ENCODE measurements around the gene YJU2. TPM values are rescaled to one million over a fixed set of nuclear protein-coding genes. Genes with fewer than 3 reads are reported as not detected.
"Not testable (repeated sequence)": the region's sequence is repeated elsewhere in the genome, so short reads cannot be mapped to it uniquely, and the experiment has no call there.

Gene YJU2
- total RNA-seq, 1 donor from 2014 or later: 23.7 TPM

DNA sequence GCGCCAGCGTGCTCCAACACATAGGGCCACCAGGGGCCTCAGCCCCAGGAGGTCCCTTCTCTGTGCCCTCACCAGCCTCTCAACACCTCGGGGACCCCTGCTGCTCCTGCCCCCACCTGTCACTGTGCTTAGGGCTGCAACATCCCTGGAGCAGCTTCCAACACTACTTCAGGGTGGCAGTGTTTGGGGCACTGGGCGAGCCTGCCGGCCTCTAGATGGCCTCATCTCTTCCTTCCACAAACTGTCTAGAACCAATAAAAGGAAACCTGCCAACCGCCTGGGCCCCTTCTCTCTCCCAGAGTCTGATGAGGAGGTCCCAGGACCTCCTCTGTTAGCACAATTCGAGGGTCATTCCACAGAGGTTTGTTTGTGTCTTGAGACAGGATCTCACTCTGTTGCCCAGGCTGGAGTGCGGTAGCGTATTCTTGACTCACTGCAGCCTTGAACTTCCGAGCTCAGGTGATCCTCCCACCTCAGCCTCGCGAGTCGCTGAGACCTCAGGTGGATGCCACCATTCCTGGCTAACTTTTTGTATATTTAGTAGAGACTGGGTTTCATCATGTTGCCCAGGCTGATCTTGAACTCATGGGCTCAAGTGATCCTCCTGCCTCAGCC is 22.0 kb downstream of the YJU2 start:
- DNase-seq: no peak

DNA sequence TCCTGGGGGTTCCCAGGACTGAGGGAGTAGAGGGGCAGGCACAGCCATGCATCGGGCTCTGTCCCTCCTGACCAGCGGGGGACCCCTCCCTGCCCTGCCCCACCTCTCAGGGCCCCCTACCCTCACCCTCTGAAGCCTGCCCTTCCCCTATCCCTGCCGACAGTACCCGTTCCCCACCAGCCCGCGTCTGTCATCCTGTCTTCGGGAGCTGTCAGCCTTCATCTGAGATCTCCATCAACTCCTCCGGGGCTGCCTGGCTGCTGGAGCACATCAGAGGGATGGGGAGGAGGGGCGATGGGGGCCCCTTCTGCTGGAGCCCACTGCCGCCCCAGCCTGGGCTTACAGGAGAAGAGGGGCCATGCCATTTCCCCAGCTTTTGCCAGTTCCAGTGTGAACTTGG is 26.0 kb downstream of the YJU2 start:
- no peak for DNase-seq

GRCh38 chr19:4274321-4274686 is 27.4 kb downstream of the YJU2 start:
- DNase-seq: not testable (repeated sequence)

- DNase-seq: no peak
Observed at GRCh38 chr19:4277191-4277696, 30.4 kb downstream of the YJU2 start.

DNA sequence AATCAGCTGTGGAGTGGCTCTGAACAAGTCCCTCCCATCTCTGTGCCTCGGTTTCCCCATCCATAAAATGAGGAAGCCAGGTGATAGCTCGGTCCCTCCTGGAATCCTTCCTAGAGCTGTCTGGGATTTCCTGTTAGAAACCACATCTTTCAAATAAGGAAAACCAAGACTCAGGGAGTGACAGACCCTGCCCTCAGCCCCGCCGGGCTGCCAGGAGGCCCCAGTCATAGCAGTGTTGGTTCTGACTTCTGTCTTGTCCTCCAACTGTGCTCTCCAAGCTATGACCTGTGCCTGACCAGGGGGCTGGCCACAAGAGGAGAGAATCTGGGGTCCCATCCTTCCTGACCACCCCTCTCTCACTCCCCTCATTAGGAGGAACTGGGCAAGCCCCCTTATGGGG is 31.1 kb downstream of the YJU2 start:
- DNase-seq: no peak

DNA sequence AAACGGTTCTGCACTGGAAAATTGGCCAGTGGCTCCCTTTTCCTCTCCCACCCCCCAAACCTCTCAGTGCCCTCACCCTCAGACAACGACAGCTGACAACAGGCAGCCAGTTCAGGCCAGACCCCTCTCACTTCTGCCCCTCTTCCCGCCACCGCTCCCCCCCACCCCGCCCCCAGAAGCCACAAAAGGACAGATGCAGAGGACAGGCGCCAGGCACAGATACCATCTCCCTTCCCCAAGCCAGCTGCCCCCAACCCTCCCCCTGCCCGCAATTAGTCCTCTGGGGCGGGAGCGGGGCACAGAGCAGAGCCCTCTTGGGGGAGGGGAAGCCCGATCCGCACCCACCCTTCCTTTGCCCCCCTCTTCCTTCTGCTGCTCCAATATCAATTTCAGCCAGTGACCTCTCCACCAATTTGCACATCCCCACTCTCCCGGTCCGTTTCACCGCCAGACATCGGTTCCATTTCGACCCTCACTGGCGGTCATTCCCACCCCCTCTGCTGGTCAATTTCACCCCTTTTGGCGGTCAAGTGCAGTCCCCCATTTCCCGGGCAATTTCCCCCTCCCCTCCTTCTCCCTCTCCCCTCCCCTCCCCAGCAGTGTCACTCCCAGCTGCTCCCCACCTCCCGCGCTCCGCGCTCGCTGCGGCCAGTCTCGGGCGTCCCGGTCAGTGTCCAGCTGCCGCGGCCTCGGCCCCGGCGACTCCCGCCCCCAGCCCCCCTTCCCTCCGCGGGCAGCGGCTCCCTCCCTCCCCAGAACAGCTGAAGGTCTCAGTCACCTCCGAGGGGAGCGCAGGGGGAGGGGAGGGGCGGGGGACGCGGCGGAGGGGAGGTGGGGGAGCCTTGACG is 31.8 kb downstream of the YJU2 start, which contains the start of gene SHD:
Gene SHD, plus strand, starts transcription at position 848 of the 848 bp plus-strand sequence. CDS start 798 bp downstream, outside the sequence.
- no peak for DNase-seq

DNA sequence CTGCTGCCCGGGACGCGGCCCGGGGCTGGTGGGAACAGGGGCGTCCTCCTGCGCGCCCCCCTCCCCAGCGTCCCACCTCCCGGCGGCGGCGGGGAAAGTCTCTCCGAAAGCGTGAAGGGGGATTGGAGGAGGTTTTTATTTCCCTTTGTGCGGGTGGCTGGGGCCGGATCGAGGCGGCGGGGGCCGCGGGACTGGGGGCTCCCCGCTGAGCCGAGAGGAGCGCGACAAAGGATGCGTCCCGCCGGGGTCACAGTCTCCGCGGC is 32.3 kb downstream of the YJU2 start:
- DNase-seq: no peak

DNA sequence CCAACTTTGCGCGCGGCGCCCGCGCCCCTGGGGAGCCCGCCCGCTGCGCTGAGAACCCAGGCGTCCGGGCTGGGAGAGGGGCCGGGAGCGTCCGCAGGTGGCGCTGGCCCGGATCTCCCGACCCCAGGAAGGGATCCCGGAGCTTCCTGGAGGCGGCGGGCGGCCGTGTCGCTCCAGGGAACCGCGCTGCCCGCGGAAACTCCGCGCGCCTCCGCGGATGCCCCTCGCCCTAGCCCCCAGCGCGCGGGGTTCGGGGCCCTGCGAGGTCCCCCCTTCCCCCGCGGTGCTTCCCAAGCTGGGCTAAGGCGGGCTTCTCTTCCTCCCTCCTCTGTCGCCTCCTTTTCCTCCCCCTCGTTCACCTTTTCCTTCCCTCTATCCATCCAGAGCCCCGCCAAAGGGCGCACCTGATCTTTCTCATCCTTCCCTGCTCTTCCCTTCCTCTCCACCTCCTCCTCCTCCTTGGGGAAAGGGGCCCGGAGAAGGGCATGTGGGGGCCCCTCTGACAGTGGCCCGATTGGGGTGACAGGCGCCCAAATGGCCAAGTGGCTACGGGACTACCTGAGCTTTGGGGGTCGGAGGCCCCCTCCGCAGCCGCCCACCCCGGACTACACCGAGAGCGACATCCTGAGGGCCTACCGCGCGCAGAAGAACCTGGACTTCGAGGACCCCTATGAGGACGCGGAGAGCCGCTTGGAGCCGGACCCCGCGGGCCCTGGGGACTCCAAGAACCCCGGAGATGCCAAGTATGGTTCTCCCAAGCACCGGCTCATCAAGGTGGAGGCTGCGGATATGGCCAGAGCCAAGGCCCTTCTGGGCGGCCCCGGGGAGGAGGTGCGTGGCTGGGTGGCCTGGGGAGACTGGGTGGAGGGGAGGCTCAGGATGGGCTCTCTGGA is 32.9 kb downstream of the YJU2 start:
- DNase-seq: no peak

DNA sequence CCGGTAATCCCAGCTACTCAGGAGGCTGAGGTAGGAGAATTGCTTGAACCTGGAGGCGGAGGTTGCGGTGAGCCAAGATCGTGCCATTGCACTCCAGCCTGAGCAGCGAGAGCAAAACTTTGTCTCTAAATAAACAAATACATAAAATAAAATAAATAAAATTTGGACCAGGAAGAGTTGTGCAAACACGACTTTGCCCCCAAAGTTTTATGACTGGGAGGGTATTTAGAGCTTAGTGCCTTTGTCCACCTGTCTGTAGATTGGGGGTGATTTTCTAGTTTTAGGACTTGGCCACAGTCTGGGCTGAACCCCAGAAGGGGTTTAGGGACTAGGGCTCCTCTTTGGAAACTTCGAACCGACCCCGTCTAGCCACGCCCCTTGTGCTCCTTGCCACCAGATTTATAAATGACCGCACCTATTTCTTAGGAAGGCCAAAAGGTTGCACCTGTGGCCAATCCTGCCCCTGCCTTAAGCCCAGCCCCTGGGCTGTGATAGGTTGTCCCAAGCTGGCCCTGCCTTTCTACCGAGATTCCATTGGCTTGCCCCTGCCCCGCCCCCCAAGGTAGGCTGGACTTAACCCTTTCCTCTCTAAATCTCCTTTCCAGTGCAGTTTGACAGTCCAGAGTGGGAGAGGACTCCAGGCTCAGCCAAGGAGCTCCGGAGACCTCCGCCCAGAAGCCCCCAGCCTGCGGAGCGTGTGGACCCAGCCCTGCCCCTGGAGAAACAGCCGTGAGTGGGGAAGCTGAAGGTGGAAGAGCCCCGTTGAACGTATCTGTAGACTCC is 37.5 kb downstream of the YJU2 start:
- peak; percentile 28 for DNase-seq

GRCh38 chr19:4284974-4285373 is 38.1 kb downstream of the YJU2 start:
- DNase-seq: no peak

GRCh38 chr19:4286141-4286540 is 39.3 kb downstream of the YJU2 start:
- not testable (repeated sequence) for DNase-seq

- no peak for DNase-seq
Observed at GRCh38 chr19:4288091-4288777, 41.4 kb downstream of the YJU2 start.

DNA sequence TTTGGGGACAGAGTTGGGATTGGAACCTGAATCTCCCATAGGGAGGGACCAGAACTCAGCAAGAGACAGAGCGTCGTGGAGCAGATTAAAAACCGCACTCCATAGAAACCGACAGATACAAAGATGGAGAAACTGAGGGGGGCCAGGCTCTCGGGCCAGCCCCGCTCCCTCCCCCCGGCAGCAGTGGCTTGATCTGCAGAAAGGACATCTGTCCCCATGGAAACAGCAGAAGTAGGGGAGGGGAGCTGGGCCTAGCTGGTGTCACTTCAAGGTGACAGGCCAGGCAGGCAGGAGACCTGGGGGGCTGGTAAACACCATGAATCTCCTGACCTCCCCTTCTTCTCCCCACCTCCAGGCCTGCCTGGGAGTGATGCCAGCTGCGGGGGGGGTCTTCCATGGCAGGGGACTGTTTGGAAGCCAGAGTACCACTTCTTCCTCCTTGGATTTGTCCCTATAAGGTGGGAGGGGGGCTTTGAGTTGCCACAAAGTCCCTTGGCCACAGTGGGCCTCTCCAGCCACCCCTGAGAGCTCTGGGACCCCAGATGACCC is 44.4 kb downstream of the YJU2 start:
- no peak for DNase-seq

- no peak for DNase-seq
Observed at GRCh38 chr19:4292515-4292914, 45.6 kb downstream of the YJU2 start.

GRCh38 chr19:4294389-4294788 is 47.5 kb downstream of the YJU2 start:
- no peak for DNase-seq

- DNase-seq: no peak
Observed at GRCh38 chr19:4295972-4296771, 49.3 kb downstream of the YJU2 start.

DNA sequence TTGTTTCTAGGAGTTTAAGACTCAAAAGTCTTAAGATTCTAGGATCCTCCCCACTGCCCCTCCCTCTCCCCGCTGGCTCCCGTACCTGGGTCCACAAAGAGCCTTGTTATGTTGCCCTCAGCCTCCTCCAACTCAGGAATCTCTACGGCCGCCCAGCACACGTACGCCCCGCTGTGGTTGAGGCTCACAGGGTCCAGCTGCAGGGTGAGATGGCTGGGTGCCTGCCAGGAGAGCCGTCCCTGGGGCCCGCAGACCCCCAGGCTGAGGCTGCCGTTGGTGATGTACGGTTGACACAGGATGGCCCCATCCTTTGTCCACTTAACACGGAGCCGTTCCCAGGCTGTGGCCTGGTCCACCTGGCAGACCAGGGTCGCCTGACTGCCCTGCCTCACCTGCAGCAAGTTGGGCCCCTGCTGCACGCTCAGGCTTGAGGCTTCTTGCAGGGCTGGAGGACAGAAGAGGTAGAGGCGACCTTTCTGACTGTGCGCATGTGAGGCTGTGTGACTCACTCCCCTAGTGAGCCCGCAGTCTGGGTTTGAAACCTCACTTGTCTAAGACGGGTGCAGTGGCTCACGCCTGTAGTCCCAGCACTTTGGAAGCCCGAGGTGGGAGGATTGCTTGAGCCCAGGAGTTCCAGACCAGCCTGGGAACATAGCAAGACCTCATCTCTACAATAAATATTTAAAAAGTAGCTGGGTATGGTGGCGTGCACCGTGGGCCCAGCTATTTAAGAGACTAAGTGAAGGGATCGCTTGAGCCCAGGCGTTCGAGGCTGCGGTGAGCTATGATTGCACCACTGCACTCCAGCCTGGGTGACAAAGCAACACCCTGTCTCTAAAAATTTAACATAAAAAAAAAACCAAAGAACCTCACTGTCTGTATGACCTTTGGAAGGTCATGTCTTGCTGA is 51.3 kb downstream of the YJU2 start:
- no peak for DNase-seq

DNA sequence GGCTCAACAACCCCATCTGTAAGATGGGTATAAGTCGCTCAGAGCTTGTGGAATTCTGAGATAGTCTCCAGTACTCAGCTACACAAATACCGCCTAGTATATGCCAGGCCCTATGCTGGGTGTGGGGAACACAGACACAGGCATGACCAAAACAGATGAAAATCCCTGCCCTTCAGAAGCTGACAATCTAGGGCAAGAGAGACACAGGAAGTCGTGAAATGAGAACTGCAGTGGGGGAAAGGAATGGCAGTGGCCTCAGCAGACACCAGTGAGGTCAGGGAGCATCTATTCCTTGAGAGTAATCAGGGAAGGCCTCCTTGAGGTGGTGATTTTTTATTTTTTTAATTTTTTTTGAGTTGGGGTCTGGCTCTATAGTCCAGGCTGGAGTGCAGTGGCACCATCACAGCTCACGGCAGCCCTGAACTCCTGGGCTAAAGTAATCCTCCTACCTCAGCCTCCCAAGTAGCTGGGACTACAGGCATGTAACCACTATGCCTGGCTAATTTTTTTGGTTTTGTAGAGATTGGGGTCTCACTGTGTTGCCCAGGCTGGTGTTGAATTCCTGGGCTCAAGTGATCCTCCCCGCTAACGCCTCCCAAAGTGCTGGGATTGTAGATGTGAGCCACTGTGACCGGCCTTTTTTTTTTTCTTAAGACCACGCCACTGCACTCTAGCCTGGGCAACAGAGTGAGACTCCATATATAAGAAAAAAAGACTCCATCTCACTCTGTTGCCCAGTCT is 52.1 kb downstream of the YJU2 start:
- DNase-seq: no peak

DNA sequence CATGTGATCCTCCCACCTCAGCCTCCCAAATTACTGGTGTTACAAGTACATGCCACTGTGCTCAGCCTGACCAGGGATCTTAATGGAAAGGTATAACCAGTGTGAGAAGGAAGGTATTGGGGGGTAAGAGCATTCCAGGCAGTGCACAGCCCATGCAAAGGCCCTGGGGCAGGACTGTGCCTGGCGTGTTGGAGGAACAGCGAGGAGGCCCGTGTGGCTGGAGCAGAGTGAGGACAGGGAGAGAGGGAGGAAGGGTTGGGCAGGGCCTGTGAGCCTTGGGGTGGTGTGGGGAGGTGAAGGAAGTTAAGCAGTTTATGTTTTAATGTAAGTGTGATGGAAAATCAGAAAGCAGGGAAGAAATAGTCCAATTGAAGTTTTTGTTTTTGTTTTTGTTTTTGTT is 53.7 kb downstream of the YJU2 start:
- no peak for DNase-seq

Measured in dermis blood vessel endothelial cell (primary cell).